Measurements from ENCODE around the gene PACRG. TPM values are rescaled to one million over a fixed set of nuclear protein-coding genes. Genes with fewer than 3 reads are reported as not detected.

PACRG gene
- total and polyA plus RNA-seq, 2 of the 4 experiments (the other 2 are of a cell fraction), result not detected

DNA sequence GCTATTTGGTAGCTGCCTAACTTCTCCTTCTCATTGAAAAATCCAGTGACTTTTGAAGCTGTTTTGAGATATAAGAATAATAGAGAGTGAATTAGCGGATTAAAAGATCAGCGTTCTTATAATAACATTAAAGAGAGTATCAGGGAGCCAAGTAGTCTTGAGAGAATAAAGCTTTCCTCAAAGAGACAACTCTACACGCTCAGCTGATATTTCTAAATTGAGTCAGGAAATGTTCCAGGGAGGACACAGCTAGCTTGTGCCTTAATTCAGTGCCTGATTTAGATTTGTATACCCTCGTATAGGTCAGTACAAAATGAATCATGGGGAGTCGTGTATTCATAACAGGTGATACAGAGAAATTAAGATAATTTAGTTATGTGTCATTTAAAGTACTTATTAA, 611.7 kb downstream of the PACRG start:
- in situ Hi-C loops (cut with MboI; ENCODE audit: low sequenced_read_pairs) (no loop called here), dilution Hi-C loops (cut with HindIII; ENCODE audit: low sequenced_read_pairs, unreplicated experiment) (no loop called here), intact Hi-C loops (cut with micrococcal nuclease) (no loop called here)
- Histone ChIP-seq H3K27ac (ENCODE audit: insufficient read depth, low read length) (no peak overlapping the region), H3K27me3 (ENCODE audit: control insufficient read depth, insufficient read depth, low read length) (no peaks in the 10 kb centered on the region), H2BK5ac (ENCODE audit: low read depth, low read length, poor library complexity, severe bottlenecking) (no peak overlapping the region), H2BK120ac (ENCODE audit: low read depth, low read length) (no peak overlapping the region), H2BK15ac (ENCODE audit: low read depth, low read length) (no peak overlapping the region), H4K20me1 (ENCODE audit: insufficient read depth, low read length) (no peaks in the 10 kb centered on the region), H2AK9ac (replicated peaks; ENCODE audit: low read depth, low read length, poor library complexity) (no peak overlapping the region), H2AFZ (replicated peaks; ENCODE audit: low read length, poor library complexity) (no peak overlapping the region), H3K14ac (replicated peaks; ENCODE audit: low read depth, low read length) (no peak overlapping the region), H3K4ac (ENCODE audit: low read depth, low read length) (no peak overlapping the region), H3K23ac (ENCODE audit: low read depth, low read length) (no peak overlapping the region), H2BK20ac (ENCODE audit: low read depth, low read length) (no peak overlapping the region), H4K8ac (ENCODE audit: low read depth in 2 of 2, low read length in 2 of 2) (no peak overlapping the region), H3K9me1 (ENCODE audit: insufficient read depth, low read length) (no peaks in the 10 kb centered on the region), H4K5ac (ENCODE audit: low read depth, low read length) (no peak overlapping the region), H3K18ac (ENCODE audit: low read depth, low read length) (no peak overlapping the region), H3K79me1 (ENCODE audit: low read depth in 1 of 2, low read length in 2 of 2) (no peaks in the 10 kb centered on the region), H3K4me2 (ENCODE audit: low read depth, low read length) (no peak overlapping the region), H3K4me3 (ENCODE audit: insufficient read depth, low read depth, low read length) (no peak overlapping the region), H3K56ac (ENCODE audit: extremely low read depth, insufficient read depth, low read length) (no peak overlapping the region), H3K9me3 (ENCODE audit: control insufficient read depth, insufficient read depth, low read length) (no peaks in the 10 kb centered on the region; the same call in 1 of the 2 replicates), H3K9ac (ENCODE audit: low read depth, low read length) (no peak overlapping the region), H3K4me1 (ENCODE audit: control insufficient read depth, insufficient read depth, low read length) (no peaks in the 10 kb centered on the region), H3K36me3 (ENCODE audit: control insufficient read depth, insufficient read depth, low read length) (no peaks in the 10 kb centered on the region), H2AK5ac (ENCODE audit: low read depth, low read length) (no peak overlapping the region), H4K91ac (ENCODE audit: insufficient read depth, low read depth, low read length) (no peak overlapping the region)
- CTCF ChIA-PET, result interaction anchor here (0.7 to 1.1 kb wide), 3 partner anchors 11 to 46 kb away, joined by 3 to 4 read pairs (median 3); no protein-coding TSS in a partner anchor
- no CpG with 5 or more reads among the region's 5 CpGs for WGBS, 2 experiments (ENCODE audit: extremely low coverage in 2 of 2, insufficient read length in 1 of 2)
- no peak for TF ChIP-seq BHLHE40 (IDR thresholded peaks at IDR 0.05; ENCODE audit: low read depth, low read length)
- no peak for TF ChIP-seq RCOR1 (IDR thresholded peaks at IDR 0.05; ENCODE audit: insufficient replicate concordance, low read length)
- TF ChIP-seq CEBPB (IDR thresholded peaks at IDR 0.05; ENCODE audit: low read depth, low read length), result no peak
- TF ChIP-seq CHD1 (IDR thresholded peaks at IDR 0.05; ENCODE audit: low read depth, low read length), result no peak
- TF ChIP-seq NFE2L2 (IDR thresholded peaks at IDR 0.05; ENCODE audit: low read depth, low read length), result no peak
- no peak for TF ChIP-seq RAD21 (IDR thresholded peaks at IDR 0.05; ENCODE audit: low read length)
- no peak for TF ChIP-seq RFX5 (IDR thresholded peaks at IDR 0.05; ENCODE audit: low read depth, low read length)
- TF ChIP-seq MXI1 (IDR thresholded peaks at IDR 0.05; ENCODE audit: borderline replicate concordance, low read depth, low read length), result no peak
- no peak for TF ChIP-seq POLR2A (IDR thresholded peaks at IDR 0.05; ENCODE audit: low read depth, low read length)
- TF ChIP-seq MAFK (IDR thresholded peaks at IDR 0.05; ENCODE audit: low read depth, low read length), result no peak
- TF ChIP-seq, protein P1, sequence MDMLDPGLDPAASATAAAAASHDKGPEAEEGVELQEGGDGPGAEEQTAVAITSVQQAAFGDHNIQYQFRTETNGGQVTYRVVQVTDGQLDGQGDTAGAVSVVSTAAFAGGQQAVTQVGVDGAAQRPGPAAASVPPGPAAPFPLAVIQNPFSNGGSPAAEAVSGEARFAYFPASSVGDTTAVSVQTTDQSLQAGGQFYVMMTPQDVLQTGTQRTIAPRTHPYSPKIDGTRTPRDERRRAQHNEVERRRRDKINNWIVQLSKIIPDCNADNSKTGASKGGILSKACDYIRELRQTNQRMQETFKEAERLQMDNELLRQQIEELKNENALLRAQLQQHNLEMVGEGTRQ (IDR thresholded peaks at IDR 0.05; ENCODE audit: low read depth, low read length), result no peak
- DNase-seq, result no peak
- BruUV-seq (replicated peaks), result no TSS peak
- ATAC-seq (ENCODE audit: low read depth), result no peak
- POLR2A ChIA-PET (ENCODE audit: unreplicated experiment), result no interaction called here
